ENCODE measurements around the gene TMEM53. TPM values are rescaled to one million over a fixed set of nuclear protein-coding genes. Genes with fewer than 3 reads are reported as not detected.

TMEM53 gene
- total RNA-seq, 1 experiment from 2014 or later, result 1.6 TPM

- Histone ChIP-seq H3K36me3 (peaks cover 91% of the 10 kb centered on the region), H3K4me1 (replicated peaks) (no peaks in the 10 kb centered on the region), H3K27ac (no peak overlapping the region), H3K27me3 (replicated peaks) (no peaks in the 10 kb centered on the region), H3K9me3 (replicated peaks) (no peaks in the 10 kb centered on the region), H3K4me3 (no peak overlapping the region)
- DNase-seq (ENCODE audit: low read depth in 1 of 2, low spot score in 2 of 2), result no peak
Observed at GRCh38 chr1:44643721-44644334, 30.5 kb downstream of the TMEM53 start.

GRCh38 chr1:44642925-44643324 is 31.4 kb downstream of the TMEM53 start:
- no peak for DNase-seq (ENCODE audit: low read depth in 1 of 2, low spot score in 2 of 2)
- no peaks in the 10 kb centered on the region for H3K4me1 ChIP-seq (replicated peaks)
- H3K27me3 ChIP-seq (replicated peaks), result no peaks in the 10 kb centered on the region
- H3K27ac ChIP-seq, result no peak overlapping the region
- H3K4me3 ChIP-seq, result no peak overlapping the region
- peaks cover 91% of the 10 kb centered on the region for H3K36me3 ChIP-seq
- H3K9me3 ChIP-seq (replicated peaks), result no peaks in the 10 kb centered on the region

GRCh38 chr1:44642255-44642654 is 32.0 kb downstream of the TMEM53 start:
- H3K4me1 ChIP-seq (replicated peaks), result no peaks in the 10 kb centered on the region
- no peaks in the 10 kb centered on the region for H3K9me3 ChIP-seq (replicated peaks)
- no peak overlapping the region for H3K27ac ChIP-seq
- H3K27me3 ChIP-seq (replicated peaks), result no peaks in the 10 kb centered on the region
- H3K4me3 ChIP-seq, result no peak overlapping the region
- peaks cover 92% of the 10 kb centered on the region for H3K36me3 ChIP-seq
- no peak for DNase-seq (ENCODE audit: low read depth in 1 of 2, low spot score in 2 of 2)

- Histone ChIP-seq H3K4me1 (replicated peaks) (no peaks in the 10 kb centered on the region), H3K4me3 (no peak overlapping the region), H3K36me3 (peaks cover 96% of the 10 kb centered on the region), H3K27ac (no peak overlapping the region), H3K9me3 (replicated peaks) (no peaks in the 10 kb centered on the region), H3K27me3 (replicated peaks) (no peaks in the 10 kb centered on the region)
- no peak for DNase-seq (ENCODE audit: low read depth in 1 of 2, low spot score in 2 of 2)
Observed at GRCh38 chr1:44641126-44642102, 32.9 kb downstream of the TMEM53 start.

DNA sequence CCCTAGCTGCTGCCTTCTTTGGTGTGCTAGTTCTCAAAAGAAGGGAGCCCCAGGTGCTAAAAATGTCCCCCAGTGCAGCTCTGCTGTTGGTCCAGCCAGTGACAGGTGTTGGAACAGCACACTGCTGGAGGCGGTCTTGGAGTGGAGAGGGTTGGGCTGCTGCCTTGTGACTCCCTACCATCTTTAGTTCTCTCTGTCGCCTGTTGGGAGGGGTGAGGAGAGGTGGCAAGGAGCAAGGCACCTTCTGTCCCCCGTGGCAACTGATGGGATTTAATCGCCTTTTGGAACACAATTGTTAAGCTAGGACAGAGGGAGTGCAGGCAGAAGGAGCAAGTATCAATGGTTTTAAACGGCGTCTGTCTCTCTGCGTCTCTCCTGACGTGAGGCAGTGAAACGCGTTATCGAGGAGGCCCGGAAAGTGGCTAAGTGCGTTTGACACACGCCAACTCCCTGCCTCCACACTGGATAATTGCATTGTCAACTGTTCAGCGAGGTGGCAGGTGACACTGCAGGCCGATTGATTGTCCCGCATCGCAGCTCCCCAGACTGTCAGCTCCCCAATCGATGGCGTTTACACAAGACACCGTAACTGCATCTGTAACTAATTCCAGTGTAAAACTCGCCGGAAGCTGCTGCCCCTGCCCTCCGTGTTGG is 34.0 kb downstream of the TMEM53 start:
- DNase-seq (ENCODE audit: low read depth in 1 of 2, low spot score in 2 of 2), result no peak
- Histone ChIP-seq H3K27ac (no peak overlapping the region), H3K4me1 (replicated peaks) (no peaks in the 10 kb centered on the region), H3K36me3 (peaks cover 98% of the 10 kb centered on the region), H3K4me3 (no peak overlapping the region), H3K27me3 (replicated peaks) (no peaks in the 10 kb centered on the region), H3K9me3 (replicated peaks) (no peaks in the 10 kb centered on the region)

DNA sequence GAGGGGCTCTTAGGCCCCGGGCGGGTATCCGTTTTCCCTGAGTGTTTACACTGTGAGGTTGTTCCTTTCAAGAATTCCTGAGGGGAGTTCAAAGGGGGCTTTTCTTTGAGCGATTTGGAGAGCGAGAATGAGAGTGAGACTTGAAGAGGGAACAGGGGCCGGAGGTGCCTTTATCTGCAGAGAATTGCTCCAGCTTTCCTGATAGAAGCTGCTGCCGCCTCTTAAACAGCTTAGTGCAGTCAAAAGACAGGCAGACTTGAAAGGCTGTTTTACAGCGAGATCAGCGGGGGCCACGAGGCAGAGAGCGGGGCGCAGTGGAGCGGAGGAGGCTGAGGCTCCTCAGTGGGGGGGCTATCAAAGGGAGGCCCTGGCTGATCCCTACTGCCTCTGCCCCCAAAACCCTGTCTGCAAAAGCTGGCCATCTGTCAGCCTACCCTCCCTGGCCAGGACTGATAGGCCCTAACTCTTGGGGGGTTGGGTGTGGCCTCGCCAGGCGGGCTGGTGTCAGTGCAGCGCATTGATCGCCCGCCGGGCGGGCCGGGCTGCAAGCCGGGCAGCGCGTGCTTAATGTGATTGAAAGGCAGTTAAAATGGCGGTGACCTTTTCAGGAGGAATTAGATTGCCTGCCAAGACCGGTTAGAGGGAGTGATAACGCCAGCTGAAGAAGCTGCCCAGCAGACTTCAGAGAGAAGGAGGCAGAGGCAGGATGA is 36.4 kb downstream of the TMEM53 start:
- H3K9me3 ChIP-seq (replicated peaks), result no peaks in the 10 kb centered on the region
- no peaks in the 10 kb centered on the region for H3K27me3 ChIP-seq (replicated peaks)
- H3K4me1 ChIP-seq (replicated peaks), result peaks cover 4% of the 10 kb centered on the region; the same call in 1 of the 2 replicates
- H3K27ac ChIP-seq, result no peak overlapping the region
- DNase-seq (ENCODE audit: low read depth in 1 of 2, low spot score in 2 of 2), result no peak
- H3K4me3 ChIP-seq, result no peak overlapping the region
- peaks cover 100% of the 10 kb centered on the region for H3K36me3 ChIP-seq

DNA sequence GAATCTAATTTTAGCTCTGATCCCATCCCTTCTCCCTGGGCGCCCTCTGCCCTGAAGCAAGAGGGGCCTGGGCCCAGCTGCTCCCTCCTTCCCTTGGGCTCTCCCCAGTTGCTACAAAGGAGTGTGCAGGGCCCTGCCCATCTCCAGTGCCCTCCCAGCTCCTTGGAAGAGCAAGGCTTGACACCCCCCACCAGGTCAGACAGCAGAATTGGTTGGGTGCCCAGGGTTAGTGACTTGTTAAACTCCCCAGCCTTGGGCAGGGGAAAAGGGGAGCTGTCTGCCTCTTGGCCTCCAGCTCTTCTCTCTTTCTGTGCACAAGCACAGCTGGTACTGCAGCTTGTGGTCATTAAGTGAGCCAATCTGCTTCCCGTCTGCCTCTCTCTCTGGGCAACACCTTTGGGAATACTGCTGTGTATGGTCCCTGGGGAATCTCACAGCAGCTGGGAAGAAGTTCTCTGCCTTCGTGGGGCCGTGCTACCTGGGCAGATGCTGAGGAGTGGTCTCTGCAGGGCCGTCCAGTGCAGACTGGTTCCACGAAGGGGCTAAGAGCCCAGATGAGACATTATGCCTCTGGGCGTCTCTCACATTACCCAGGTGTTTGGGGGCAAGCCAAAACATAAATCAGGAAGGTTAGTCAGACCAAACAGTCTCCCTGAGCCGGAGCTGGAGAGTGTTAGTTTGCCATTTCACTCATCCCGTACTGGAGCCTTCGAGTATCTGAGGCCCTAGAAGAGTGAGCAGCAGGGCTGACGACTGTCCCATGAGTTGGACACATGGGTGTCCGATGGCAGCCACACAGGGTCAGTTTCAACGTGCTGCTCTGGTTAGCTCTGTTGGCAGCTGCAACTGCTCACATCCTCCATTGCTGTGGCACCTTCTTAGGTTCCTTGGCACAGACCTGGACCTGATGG is 37.3 kb downstream of the TMEM53 start:
- no peak for DNase-seq (ENCODE audit: low read depth in 1 of 2, low spot score in 2 of 2)
- H3K4me1 ChIP-seq (replicated peaks), result peaks cover 10% of the 10 kb centered on the region
- H3K9me3 ChIP-seq (replicated peaks), result 0 out of 2 replicates have a peak, but pooled peaks cover under 1% of the 10 kb centered on the region
- peaks cover 96% of the 10 kb centered on the region for H3K36me3 ChIP-seq
- H3K27me3 ChIP-seq (replicated peaks), result no peaks in the 10 kb centered on the region
- H3K27ac ChIP-seq, result no peak overlapping the region
- no peak overlapping the region for H3K4me3 ChIP-seq

DNA sequence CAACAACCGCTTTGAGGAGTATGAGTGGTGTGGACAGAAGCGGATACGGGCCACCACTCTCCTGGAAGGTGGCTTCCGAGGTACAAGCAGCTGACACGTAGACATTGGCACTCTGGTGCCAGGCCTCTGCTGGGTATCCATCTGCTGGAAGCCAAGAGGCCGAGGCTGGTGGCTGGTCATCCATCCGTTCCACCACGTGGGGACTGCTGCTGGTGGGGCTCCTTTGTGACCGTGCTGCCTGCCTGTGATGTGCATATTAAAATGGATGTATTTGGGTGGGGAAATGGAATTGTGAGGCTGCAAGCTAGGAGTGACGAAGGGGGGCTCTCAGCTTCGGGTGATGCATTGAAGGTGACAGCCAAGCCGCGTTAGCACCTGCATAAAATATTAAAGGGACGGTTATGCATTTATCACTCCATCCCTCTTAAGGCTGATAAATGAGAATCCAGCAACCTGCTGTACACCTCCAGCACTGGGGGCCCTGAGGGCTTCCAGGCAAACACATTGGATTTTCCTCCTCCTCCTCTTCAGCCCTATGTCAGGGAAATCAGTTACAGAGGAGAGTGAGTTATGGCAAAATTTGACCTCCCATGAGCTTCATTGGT is 38.1 kb downstream of the TMEM53 start:
- Histone ChIP-seq H3K36me3 (peaks cover 92% of the 10 kb centered on the region), H3K4me3 (no peak overlapping the region), H3K27ac (no peak overlapping the region), H3K27me3 (replicated peaks) (no peaks in the 10 kb centered on the region), H3K4me1 (replicated peaks) (peaks cover 17% of the 10 kb centered on the region), H3K9me3 (replicated peaks) (0 out of 2 replicates have a peak, but pooled peaks cover 4% of the 10 kb centered on the region)
- DNase-seq (ENCODE audit: low read depth in 1 of 2, low spot score in 2 of 2), result no peak

- DNase-seq (ENCODE audit: low read depth in 1 of 2, low spot score in 2 of 2), result no peak
- Histone ChIP-seq H3K4me1 (replicated peaks) (peaks cover 24% of the 10 kb centered on the region), H3K4me3 (no peak overlapping the region), H3K27ac (no peak overlapping the region), H3K27me3 (replicated peaks) (no peaks in the 10 kb centered on the region), H3K36me3 (peaks cover 85% of the 10 kb centered on the region), H3K9me3 (replicated peaks) (peaks cover 4% of the 10 kb centered on the region; the same call in 1 of the 2 replicates)
Observed at GRCh38 chr1:44635439-44635838, 38.8 kb downstream of the TMEM53 start.

DNA sequence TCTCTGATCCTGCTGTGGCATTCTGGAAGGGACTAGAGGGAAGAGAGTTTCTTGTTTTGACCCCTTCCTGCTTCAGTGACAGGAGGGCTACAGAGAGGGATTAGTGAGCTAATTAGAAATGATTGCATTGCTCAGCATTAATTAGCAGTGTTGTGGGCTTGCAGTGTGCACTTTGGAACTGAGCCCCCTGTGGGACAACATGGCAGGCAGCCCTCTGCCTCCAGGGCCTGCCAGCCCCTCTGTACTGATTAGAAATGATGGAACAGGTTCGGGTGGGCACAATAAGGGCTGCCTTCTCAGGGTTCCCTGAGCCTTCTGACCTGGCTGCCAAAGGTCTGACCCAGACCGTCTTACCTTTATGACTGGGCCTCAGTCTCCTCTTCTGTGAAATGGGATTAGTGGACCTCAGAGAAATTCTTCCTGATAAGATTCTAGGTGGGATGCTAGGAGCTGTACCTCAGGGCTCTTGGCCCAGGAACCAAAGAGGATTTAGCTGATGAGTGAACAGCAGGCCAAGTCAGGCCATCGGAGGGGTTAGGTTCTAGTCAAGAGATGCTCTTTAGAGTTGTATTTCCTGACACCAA is 39.6 kb downstream of the TMEM53 start:
- Histone ChIP-seq H3K27me3 (replicated peaks) (no peaks in the 10 kb centered on the region), H3K36me3 (peaks cover 77% of the 10 kb centered on the region), H3K9me3 (replicated peaks) (peaks cover 4% of the 10 kb centered on the region; the same call in 1 of the 2 replicates), H3K4me3 (no peak overlapping the region), H3K27ac (no peak overlapping the region), H3K4me1 (replicated peaks) (peaks cover 24% of the 10 kb centered on the region)
- no peak for DNase-seq (ENCODE audit: low read depth in 1 of 2, low spot score in 2 of 2)

- peak overlapping the region; percentile 95 for H3K27ac ChIP-seq
- peak overlapping the region; percentile 99 for H3K4me3 ChIP-seq
- H3K27me3 ChIP-seq (replicated peaks), result no peaks in the 10 kb centered on the region
- H3K4me1 ChIP-seq (replicated peaks), result peaks cover 24% of the 10 kb centered on the region
- peaks cover 4% of the 10 kb centered on the region for H3K9me3 ChIP-seq (replicated peaks)
- DNase-seq (ENCODE audit: low read depth in 1 of 2, low spot score in 2 of 2), result peak in 1 of 2 experiments; percentile 50
- peaks cover 56% of the 10 kb centered on the region for H3K36me3 ChIP-seq
Observed at GRCh38 chr1:44632598-44632997, 41.7 kb downstream of the TMEM53 start.
